CD14-positive monocyte (primary cell): ENCODE results near the gene ZNF169. TPM values are rescaled to one million over a fixed set of nuclear protein-coding genes. Genes with fewer than 3 reads are reported as not detected.
"Not testable (repeated sequence)": the region's sequence is repeated elsewhere in the genome, so short reads cannot be mapped to it uniquely, and the experiment has no call there.

Experiments used
- DNase-seq, 3 donors: peaks; one replicate each; pipeline ENCODE4 v3.0.0-alpha.2; 2011 to 2022
- H2AFZ ChIP-seq: 2 replicates; pipeline ENCODE4 v1.6.0; 2012; ENCODE audit warnings: mild to moderate bottlenecking, low read depth, low read length, inconsistent platforms; ENCODE audit not compliant: insufficient read depth, poor library complexity, severe bottlenecking
- H3K27ac ChIP-seq, 2 donors: 1 replicate in 1 of 2; 2 replicates in 1 of 2; pipeline ENCODE4 v1.5.1; 2012 to 2013; ENCODE audit warnings: low read length in 2 of 2, control low read depth in 1 of 2, inconsistent platforms in 1 of 2, low read depth in 1 of 2, mild to moderate bottlenecking in 1 of 2
- H3K27me3 ChIP-seq, 2 donors: one replicate each; pipeline versions ENCODE4 v1.6.0 to v1.6.1; 2011 to 2013; ENCODE audit warnings: low read length in 2 of 2; ENCODE audit not compliant: control insufficient read depth in 2 of 2, insufficient read depth in 2 of 2
- H3K36me3 ChIP-seq, 2 donors: replicated peaks in 1 of 2; 1 replicate in 1 of 2; 2 replicates in 1 of 2; pipeline versions ENCODE4 v1.5.1 to v1.6.1; 2012 to 2013; ENCODE audit warnings: low read length in 2 of 2, control low read depth in 1 of 2, inconsistent platforms in 1 of 2, mild to moderate bottlenecking in 1 of 2; ENCODE audit not compliant: insufficient read depth in 2 of 2, control insufficient read depth in 1 of 2
- H3K4me1 ChIP-seq, 2 donors: 1 replicate in 1 of 2; 2 replicates in 1 of 2; pipeline versions ENCODE4 v1.5.1 to v1.6.1; 2012 to 2013; ENCODE audit warnings: low read length in 2 of 2, control low read depth in 1 of 2, inconsistent platforms in 1 of 2, mild to moderate bottlenecking in 1 of 2, moderate library complexity in 1 of 2; ENCODE audit not compliant: insufficient read depth in 2 of 2, control insufficient read depth in 1 of 2
- H3K4me2 ChIP-seq: replicated peaks from 2 replicates; pipeline ENCODE3; 2012; ENCODE audit warnings: low read length, moderate library complexity, mild to moderate bottlenecking; ENCODE audit not compliant: poor library complexity, severe bottlenecking; ENCODE audit errors: extremely low read depth
- H3K4me3 ChIP-seq, 3 experiments: fragments of 200-600 bp in 1 of 3; sonication (generic) in 1 of 3; replicated peaks in 1 of 3; 1 replicate in 2 of 3; 2 replicates in 1 of 3; pipeline ENCODE4 v1.5.1; 2011 to 2013; ENCODE audit warnings: low read length in 3 of 3, mild to moderate bottlenecking in 3 of 3, control low read depth in 2 of 3, low read depth in 2 of 3, inconsistent platforms in 1 of 3, moderate library complexity in 1 of 3
- H3K79me2 ChIP-seq: 2 replicates; pipeline ENCODE4 v1.6.0; 2012; ENCODE audit warnings: mild to moderate bottlenecking, control low read depth, inconsistent platforms, low read length, moderate library complexity; ENCODE audit not compliant: insufficient read depth
- H3K9ac ChIP-seq: 2 replicates; pipeline ENCODE4 v1.6.0; 2017; ENCODE audit warnings: low read length, mild to moderate bottlenecking; ENCODE audit not compliant: insufficient read depth, poor library complexity, severe bottlenecking
- H3K9me3 ChIP-seq, 2 donors: replicated peaks in 1 of 2; 1 replicate in 1 of 2; 2 replicates in 1 of 2; pipeline versions ENCODE4 v1.5.1 to v1.6.1; 2012 to 2013; ENCODE audit warnings: low read length in 2 of 2, control low read depth in 1 of 2; ENCODE audit not compliant: control insufficient read depth in 1 of 2, insufficient read depth in 1 of 2
- H4K20me1 ChIP-seq: 2 replicates; pipeline ENCODE4 v1.6.0; 2012; ENCODE audit warnings: mild to moderate bottlenecking, low read length, control low read depth, moderate library complexity; ENCODE audit not compliant: insufficient read depth
- H3K27ac Mint-ChIP-seq, 7 donors: one replicate each; pipeline ENCODE4 v1.8.0; 2020; ENCODE audit warnings: mild to moderate bottlenecking in 7 of 7, mixed read lengths in 7 of 7, moderate library complexity in 6 of 7, inconsistent platforms in 2 of 7
- H3K27me3 Mint-ChIP-seq, 3 donors: one replicate each; pipeline ENCODE4 v1.8.0; 2021 to 2022; ENCODE audit warnings: low read depth in 3 of 3, mild to moderate bottlenecking in 3 of 3, mixed read lengths in 3 of 3, moderate library complexity in 3 of 3, inconsistent platforms in 1 of 3
- H3K36me3 Mint-ChIP-seq, 2 donors: one replicate each; pipeline ENCODE4 v1.8.0; 2020; ENCODE audit warnings: mixed read lengths in 2 of 2, inconsistent platforms in 1 of 2, mild to moderate bottlenecking in 1 of 2
- H3K4me1 Mint-ChIP-seq: one replicate; pipeline ENCODE4 v1.8.0; 2020; ENCODE audit warnings: mild to moderate bottlenecking, mixed read lengths
- H3K4me3 Mint-ChIP-seq, 2 donors: one replicate each; pipeline ENCODE4 v1.8.0; 2020; ENCODE audit warnings: mild to moderate bottlenecking in 2 of 2, mixed read lengths in 2 of 2, moderate library complexity in 1 of 2
- H3K9me3 Mint-ChIP-seq, 7 donors: one replicate each; pipeline ENCODE4 v1.8.0; 2020 to 2022; ENCODE audit warnings: mixed read lengths in 7 of 7, mild to moderate bottlenecking in 6 of 7, moderate library complexity in 6 of 7, inconsistent platforms in 2 of 7
- WGBS: methylation state at CpG from one replicate; pipeline ENCODE4 v1.1.5; 2013; ENCODE audit warnings: missing lambda C conversion rate; ENCODE audit not compliant: insufficient coverage; 5-methylcytosine and 5-hydroxymethylcytosine counted together
- intact Hi-C, 2 donors: fragments of 100-400 bp; cut with micrococcal nuclease; formaldehyde crosslinking; loops; one replicate each; pipeline versions ENCODE4 v1.15.0 to v1.15.1; 2023
- polyA plus RNA-seq, 3 donors: library from polyadenylated mRNA; depleted of rRNA in 1 of 3; unstranded in 2 of 3; stranded (reverse) in 1 of 3; fragments of 300-500 nt in 2 of 3; fragments of >200 nt in 1 of 3; fragmentation: Illumina TruSeq in 2 of 3; gene quantifications; 1 replicate in 2 of 3; 2 replicates in 1 of 3; pipeline ENCODE4 v1.2.3, GENCODE V29; 2012 to 2021
- TF ChIP-seq, protein P1 (sequence below): fragments of 200-600 bp; IDR thresholded peaks from one replicate; pipeline ENCODE4 v1.8.0; 2022; ENCODE audit warnings: antibody characterized with exemption, mild to moderate bottlenecking

The ZNF169 gene
- polyA plus RNA-seq, 3 donors, result 0.90 to 16.5 (median 1.1) TPM

DNA sequence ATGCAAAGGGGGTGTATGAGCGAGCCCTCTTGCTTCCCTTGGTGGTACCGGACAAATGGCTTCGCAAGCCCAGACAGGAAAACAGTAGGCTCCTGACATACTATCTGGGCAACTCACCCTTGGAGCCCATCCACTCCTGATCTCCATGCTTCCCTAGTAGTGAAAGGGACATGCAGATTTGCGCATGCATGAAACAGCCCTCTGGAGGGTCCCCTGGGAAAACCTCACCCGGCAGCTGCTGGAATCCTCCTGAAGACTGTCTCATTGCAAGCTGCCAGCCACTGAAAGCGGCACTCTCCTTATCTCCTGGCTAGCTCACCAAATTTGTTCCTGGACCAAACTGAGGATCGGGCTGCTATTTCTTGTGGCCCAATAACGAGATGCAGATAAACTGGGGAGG, 10.2 kb downstream of the ZNF169 start:
- Histone ChIP-seq H3K4me2 (no peak overlapping the region), H3K27ac (no peak overlapping the region), H3K4me1 (no peaks in the 10 kb centered on the region), H3K9ac (no peak overlapping the region), H3K4me3 (no peak overlapping the region), H4K20me1 (peaks cover 26% of the 10 kb centered on the region), H3K9me3 (peaks cover 20 to 24% of the 10 kb centered on the region in 2 donors), H3K36me3 (peaks cover 7 to 35% of the 10 kb centered on the region in 2 donors), H3K79me2 (peaks cover 64% of the 10 kb centered on the region), H2AFZ (no peak overlapping the region), H3K27me3 (no peaks in the 10 kb centered on the region)
- Mint-ChIP-seq H3K36me3 (peaks cover 26 to 44% of the 10 kb centered on the region in 2 donors), H3K9me3 (peaks cover 13 to 35% (median 29%) of the 10 kb centered on the region in 7 donors), H3K27me3 (peaks cover 0 to 1% (median 0%) of the 10 kb centered on the region in 3 donors), H3K4me1 (peaks cover 3% of the 10 kb centered on the region), H3K27ac (peak overlapping the region in 2 of 7 donors; percentile 27 to 68), H3K4me3 (no peak overlapping the region)
- DNase-seq, result no peak
- intact Hi-C loops, result loop anchor here in 1 of 2 donors (10.0 kb wide), 1 partner anchor 1606 kb away; the partner anchor contains the start of gene ERCC6L2
- WGBS, result 100% methylated on average over 7 of the region's 8 CpGs
- TF ChIP-seq, protein P1, sequence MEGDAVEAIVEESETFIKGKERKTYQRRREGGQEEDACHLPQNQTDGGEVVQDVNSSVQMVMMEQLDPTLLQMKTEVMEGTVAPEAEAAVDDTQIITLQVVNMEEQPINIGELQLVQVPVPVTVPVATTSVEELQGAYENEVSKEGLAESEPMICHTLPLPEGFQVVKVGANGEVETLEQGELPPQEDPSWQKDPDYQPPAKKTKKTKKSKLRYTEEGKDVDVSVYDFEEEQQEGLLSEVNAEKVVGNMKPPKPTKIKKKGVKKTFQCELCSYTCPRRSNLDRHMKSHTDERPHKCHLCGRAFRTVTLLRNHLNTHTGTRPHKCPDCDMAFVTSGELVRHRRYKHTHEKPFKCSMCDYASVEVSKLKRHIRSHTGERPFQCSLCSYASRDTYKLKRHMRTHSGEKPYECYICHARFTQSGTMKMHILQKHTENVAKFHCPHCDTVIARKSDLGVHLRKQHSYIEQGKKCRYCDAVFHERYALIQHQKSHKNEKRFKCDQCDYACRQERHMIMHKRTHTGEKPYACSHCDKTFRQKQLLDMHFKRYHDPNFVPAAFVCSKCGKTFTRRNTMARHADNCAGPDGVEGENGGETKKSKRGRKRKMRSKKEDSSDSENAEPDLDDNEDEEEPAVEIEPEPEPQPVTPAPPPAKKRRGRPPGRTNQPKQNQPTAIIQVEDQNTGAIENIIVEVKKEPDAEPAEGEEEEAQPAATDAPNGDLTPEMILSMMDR, result no peak

DNA sequence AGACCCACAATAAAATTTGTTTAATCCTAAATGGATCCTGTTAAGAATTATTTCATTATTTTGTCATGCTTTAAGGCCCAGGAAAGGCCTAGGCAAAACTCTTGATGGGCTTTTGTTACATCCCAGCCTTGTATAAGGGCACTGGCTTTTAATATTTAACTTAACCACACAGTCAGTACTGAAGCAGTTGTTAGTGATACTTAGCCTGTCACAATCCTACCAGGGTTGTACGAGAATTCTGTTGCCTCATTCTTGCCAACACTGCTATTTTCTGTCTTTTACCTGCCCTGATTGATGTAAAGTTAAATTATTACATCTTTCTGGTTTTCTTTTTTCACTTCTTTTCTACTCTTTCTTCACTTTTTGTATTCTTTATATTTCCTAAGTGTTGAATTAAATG, 10.9 kb downstream of the ZNF169 start:
- Histone ChIP-seq H3K79me2 (peaks cover 64% of the 10 kb centered on the region), H4K20me1 (peaks cover 26% of the 10 kb centered on the region), H3K36me3 (peaks cover 9 to 35% of the 10 kb centered on the region in 2 donors), H3K27me3 (no peaks in the 10 kb centered on the region), H3K9ac (no peak overlapping the region), H3K9me3 (peaks cover 27 to 30% of the 10 kb centered on the region in 2 donors), H3K4me1 (no peaks in the 10 kb centered on the region), H3K4me3 (no peak overlapping the region), H3K27ac (no peak overlapping the region), H3K4me2 (no peak overlapping the region), H2AFZ (no peak overlapping the region)
- TF ChIP-seq, protein P1, result no peak
- Mint-ChIP-seq H3K27me3 (no peaks in the 10 kb centered on the region), H3K36me3 (peaks cover 26 to 44% of the 10 kb centered on the region in 2 donors), H3K4me1 (peaks cover 3% of the 10 kb centered on the region), H3K27ac (no peak overlapping the region), H3K9me3 (peaks cover 13 to 36% (median 31%) of the 10 kb centered on the region in 7 donors), H3K4me3 (no peak overlapping the region)
- no CpG with 5 or more reads among the region's 1 CpG for WGBS
- intact Hi-C loops, result no loop called here
- no peak for DNase-seq

DNA sequence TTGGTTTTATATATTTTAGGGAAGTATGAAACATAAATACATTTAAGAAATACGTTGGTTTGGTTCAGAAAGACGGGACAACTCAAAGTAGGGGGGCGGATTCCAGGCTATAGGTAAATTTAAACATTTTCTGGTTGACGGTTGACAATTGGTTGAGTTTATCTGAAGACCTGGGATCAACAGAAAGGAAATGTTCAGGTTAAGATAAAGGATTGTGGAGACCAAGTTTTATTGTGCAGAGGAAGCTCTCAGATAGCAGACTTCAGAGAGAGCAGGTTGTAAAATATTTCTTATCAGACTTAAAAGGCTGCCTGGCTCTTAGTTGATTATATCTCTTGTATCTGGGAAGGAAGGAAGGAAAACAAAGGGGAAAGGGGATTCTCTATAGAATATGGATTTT, 17.9 kb downstream of the ZNF169 start:
- H3K27me3 ChIP-seq, DNase-seq, H4K20me1 ChIP-seq, intact Hi-C loops, H3K27me3 Mint-ChIP-seq, H3K4me3 Mint-ChIP-seq, H3K27ac Mint-ChIP-seq, H2AFZ ChIP-seq, H3K4me1 Mint-ChIP-seq, H3K4me1 ChIP-seq, H3K4me3 ChIP-seq, H3K27ac ChIP-seq, H3K4me2 ChIP-seq, H3K9ac ChIP-seq: not testable (repeated sequence)
- peaks cover 34 to 49% of the 10 kb centered on the region in 2 donors for H3K9me3 ChIP-seq
- H3K36me3 ChIP-seq, result peaks cover 41 to 76% of the 10 kb centered on the region in 2 donors
- Mint-ChIP-seq H3K9me3 (peaks cover 35 to 61% (median 47%) of the 10 kb centered on the region in 7 donors), H3K36me3 (peaks cover 66 to 88% of the 10 kb centered on the region in 2 donors)
- 100% methylated on average over 4 of the region's 4 CpGs for WGBS
- peaks cover 29% of the 10 kb centered on the region for H3K79me2 ChIP-seq
